SK-N-MC (cell line): ENCODE results near the gene DPYD.

Experiments
- EZH2 ChIP-seq: fragments of 200-600 bp; sonication (generic); IDR thresholded peaks from one replicate; pipeline ENCODE4 v1.6.1; 2017; ENCODE audit warnings: antibody characterized with exemption
- FOXP2 ChIP-seq: optimal IDR thresholded peaks from 2 replicates; pipeline ENCODE3; 2011; ENCODE audit warnings: mild to moderate bottlenecking, moderate library complexity; ENCODE audit not compliant: insufficient read depth; ENCODE audit errors: extremely low read length, control extremely low read depth
- POLR2AphosphoS5 ChIP-seq: IDR thresholded peaks from 2 replicates; pipeline ENCODE4 v1.6.1; 2012; ENCODE audit warnings: mild to moderate bottlenecking, low read depth, low read length, borderline replicate concordance

DNA sequence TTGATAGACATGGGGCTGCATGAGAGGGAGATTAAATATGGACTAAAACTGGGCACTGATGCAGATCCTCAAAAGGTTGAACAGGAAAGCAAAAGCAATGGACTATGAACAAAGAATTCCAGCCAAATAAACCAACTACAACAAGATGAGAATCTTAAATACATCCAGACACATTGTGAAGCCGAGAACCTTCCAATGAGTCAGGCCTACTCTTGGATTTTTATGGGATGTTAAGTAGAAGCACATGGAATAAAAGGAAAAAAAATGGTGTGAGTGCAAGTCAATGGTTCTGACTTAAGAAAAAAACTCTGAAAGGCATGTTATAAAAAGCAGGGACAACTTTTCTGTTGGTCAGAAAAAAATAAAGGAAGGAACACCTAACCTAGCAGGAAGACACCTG, 227.2 kb downstream of the DPYD start:
- TF ChIP-seq EZH2 = no peak
- no peak for TF ChIP-seq FOXP2
- TF ChIP-seq POLR2AphosphoS5 = no peak
